PC-3 (cell line): ENCODE measurements around the gene OPRD1. TPM values are rescaled to one million over a fixed set of nuclear protein-coding genes. Genes with fewer than 3 reads are reported as not detected.
"Not testable (repeated sequence)": the region's sequence is repeated elsewhere in the genome, so short reads cannot be mapped to it uniquely, and the experiment has no call there.

ENCODE experiments used
- ATAC-seq: fragments of 200-7000 bp; cut with Tn5 transposase; 2 replicates; pipeline ENCODE4 v1.9.1; 2020; ENCODE audit warnings: mild to moderate bottlenecking, moderate library complexity
- BruUV-seq: library from RNA; stranded (reverse); fragments of 400-500 nt; replicated peaks from 2 replicates; lab custom pipeline; 2021; lab: Mats Ljungman, UMichigan
- CTCF ChIA-PET: fragments of 300-600 bp; sonication (Branson Sonifier 250); formaldehyde crosslinking; loops from one replicate; lab custom pipeline; 2022; ENCODE audit warnings: antibody characterized with exemption; lab: Charles Lee
- POLR2A ChIA-PET: fragments of 300-600 bp; sonication (Branson Sonifier 250); formaldehyde crosslinking; loops from one replicate; lab custom pipeline; 2022; ENCODE audit warnings: antibody characterized with exemption; ENCODE audit not compliant: unreplicated experiment; lab: Charles Lee
- DNase-seq: peaks from one replicate; pipeline ENCODE4 v3.0.0-alpha.2; 2015
- H2AFZ ChIP-seq: fragments of 300-600 bp; sonication (generic); 2 replicates; pipeline ENCODE4 v1.6.0; 2016; ENCODE audit warnings: antibody characterized with exemption, low read length
- H3F3A ChIP-seq: fragments of 300-600 bp; sonication (generic); one replicate; pipeline ENCODE4 v1.6.0; 2017; ENCODE audit warnings: antibody characterized with exemption, low read length, control low read depth, mild to moderate bottlenecking; ENCODE audit not compliant: unreplicated experiment
- H3K27ac ChIP-seq: fragments of 300-600 bp; sonication (generic); 2 replicates; pipeline ENCODE4 v1.5.1; 2016; ENCODE audit warnings: mild to moderate bottlenecking, low read length
- H3K27me3 ChIP-seq: fragments of 300-600 bp; sonication (generic); 2 replicates; pipeline ENCODE4 v1.6.1; 2016; ENCODE audit warnings: low read length, mixed read lengths
- H3K36me3 ChIP-seq: fragments of 300-600 bp; sonication (generic); 2 replicates; pipeline ENCODE4 v1.6.1; 2016; ENCODE audit warnings: low read depth, mixed run types, low read length, mixed read lengths
- H3K4me1 ChIP-seq: fragments of 300-600 bp; sonication (generic); 2 replicates; pipeline ENCODE4 v1.5.1; 2016; ENCODE audit warnings: low read length; ENCODE audit not compliant: insufficient read depth
- H3K4me2 ChIP-seq: fragments of 300-600 bp; sonication (generic); 2 replicates; pipeline ENCODE4 v1.6.0; 2016; ENCODE audit warnings: low read length
- H3K4me3 ChIP-seq: fragments of 300-600 bp; sonication (generic); 2 replicates; pipeline ENCODE4 v1.5.1; 2016; ENCODE audit warnings: mild to moderate bottlenecking, low read length, mixed read lengths
- H3K79me2 ChIP-seq: fragments of 300-600 bp; sonication (generic); 2 replicates; pipeline ENCODE4 v1.6.1; 2017; ENCODE audit warnings: low read length, mixed read lengths
- H3K9ac ChIP-seq: fragments of 300-600 bp; sonication (generic); 2 replicates; pipeline ENCODE4 v1.6.0; 2016; ENCODE audit warnings: mild to moderate bottlenecking, low read length
- H3K9me2 ChIP-seq: fragments of 300-600 bp; sonication (generic); replicated peaks from 2 replicates; pipeline ENCODE4 v1.6.1; 2016; ENCODE audit warnings: mixed run types, low read length, mixed read lengths
- H3K9me3 ChIP-seq: fragments of 300-600 bp; sonication (generic); 2 replicates; pipeline ENCODE4 v1.6.1; 2016; ENCODE audit warnings: low read length, mixed read lengths
- H4K20me1 ChIP-seq: fragments of 300-600 bp; sonication (generic); 2 replicates; pipeline ENCODE4 v1.6.1; 2016; ENCODE audit warnings: low read length, mixed read lengths
- CTCF ChIP-seq: fragments of 300-600 bp; sonication (generic); conservative IDR thresholded peaks from 2 replicates; pipeline ENCODE4 v1.5.1; 2017; ENCODE audit warnings: antibody characterized with exemption, low read depth, mild to moderate bottlenecking, low read length
- EZH2 ChIP-seq: fragments of 300-600 bp; sonication (generic); IDR thresholded peaks from one replicate; pipeline ENCODE4 v1.6.1; 2017; ENCODE audit warnings: antibody characterized with exemption, mild to moderate bottlenecking, low read length; ENCODE audit not compliant: unreplicated experiment
- EZH2phosphoT487 ChIP-seq: fragments of 300-600 bp; sonication (generic); IDR thresholded peaks from 2 replicates; pipeline ENCODE4 v1.6.1; 2018; ENCODE audit warnings: mild to moderate bottlenecking, antibody characterized with exemption, low read length, borderline replicate concordance
- intact Hi-C: fragments of 100-400 bp; cut with micrococcal nuclease; formaldehyde crosslinking; loops from 2 replicates; pipeline ENCODE4 v1.9.0; 2023
- total RNA-seq: library from RNA; depleted of rRNA; stranded (reverse); fragments of >200 nt; gene quantifications from 2 replicates; pipeline ENCODE4 v1.2.3, GENCODE V29; 2014

Gene OPRD1
- total RNA-seq, 1 experiment from 2014 or later, result not detected

GRCh38 chr1:28853093-28853742, 41.2 kb downstream of the OPRD1 start:
- Histone ChIP-seq H2AFZ (0 out of 2 replicates have a peak overlapping the region, but pooled peaks have one; percentile 9), H3K4me1 (no peaks in the 10 kb centered on the region), H4K20me1 (no peaks in the 10 kb centered on the region), H3K79me2 (no peaks in the 10 kb centered on the region), H3K27me3 (no peaks in the 10 kb centered on the region), H3K9me2 (no peaks in the 10 kb centered on the region), H3K4me3 (no peak overlapping the region), H3K36me3 (no peaks in the 10 kb centered on the region), H3K9me3 (no peaks in the 10 kb centered on the region), H3K9ac (no peak overlapping the region), H3F3A (no peaks in the 10 kb centered on the region), H3K4me2 (no peak overlapping the region), H3K27ac (no peak overlapping the region)
- no TSS peak for BruUV-seq
- ChIA-PET CTCF (no interaction called here), POLR2A (no interaction called here)
- DNase-seq (no peak), ATAC-seq (no peak)
- TF ChIP-seq EZH2phosphoT487, result no peak
- TF ChIP-seq CTCF, result no peak
- no peak for TF ChIP-seq EZH2
- intact Hi-C loops, result no loop called here

DNA sequence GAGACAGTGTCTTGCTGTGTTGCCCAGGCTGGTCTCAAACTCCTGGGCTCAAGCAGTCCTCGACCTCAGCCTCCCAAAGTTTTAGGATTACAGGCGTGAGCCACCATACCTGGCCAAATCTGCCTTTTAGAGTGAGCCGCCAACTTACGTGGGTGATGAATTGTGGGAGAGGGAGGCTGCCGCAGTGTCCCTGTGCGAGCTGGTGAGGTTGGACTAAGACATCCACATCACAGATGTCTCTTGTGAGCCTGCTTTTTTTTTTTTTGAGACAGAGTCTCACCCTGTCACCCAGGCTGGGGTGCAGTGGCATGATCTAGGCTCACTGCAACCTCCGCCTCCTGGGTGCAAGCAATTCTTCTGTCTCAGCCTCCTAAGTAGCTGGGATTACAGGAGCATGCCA, 42.4 kb downstream of the OPRD1 start:
- H3K4me3 ChIP-seq, H3K27me3 ChIP-seq, H3K79me2 ChIP-seq, H2AFZ ChIP-seq, H4K20me1 ChIP-seq, H3F3A ChIP-seq, H3K36me3 ChIP-seq, H3K4me2 ChIP-seq, H3K9me2 ChIP-seq, H3K4me1 ChIP-seq, intact Hi-C loops, BruUV-seq, DNase-seq, POLR2A ChIA-PET, H3K9me3 ChIP-seq, H3K9ac ChIP-seq, ATAC-seq, H3K27ac ChIP-seq: not testable (repeated sequence)
- CTCF ChIA-PET, result interaction anchor here (0.6 kb wide), 2 partner anchors 69 to 153 kb away, joined by 3 read pairs; no protein-coding TSS in a partner anchor

GRCh38 chr1:28855046-28855445, 43.1 kb downstream of the OPRD1 start:
- no peaks in the 10 kb centered on the region for H3K36me3 ChIP-seq
- H2AFZ ChIP-seq, result no peak overlapping the region
- no peak overlapping the region for H3K4me2 ChIP-seq
- ATAC-seq, result no peak
- no TSS peak for BruUV-seq
- intact Hi-C loops, result no loop called here
- ChIA-PET CTCF (no interaction called here), POLR2A (no interaction called here)
- no peak overlapping the region for H3K9ac ChIP-seq
- H3K9me3 ChIP-seq, result no peaks in the 10 kb centered on the region
- H3F3A ChIP-seq, result no peaks in the 10 kb centered on the region
- no peaks in the 10 kb centered on the region for H3K9me2 ChIP-seq
- H4K20me1 ChIP-seq, result no peaks in the 10 kb centered on the region
- no peak overlapping the region for H3K4me3 ChIP-seq
- H3K79me2 ChIP-seq, result no peaks in the 10 kb centered on the region
- H3K4me1 ChIP-seq, result no peaks in the 10 kb centered on the region
- no peak overlapping the region for H3K27ac ChIP-seq
- no peaks in the 10 kb centered on the region for H3K27me3 ChIP-seq
- TF ChIP-seq CTCF (no peak), EZH2phosphoT487 (no peak), EZH2 (no peak)
- DNase-seq, result no peak
